HEK293T (cell line): ENCODE results near the gene GPR146.

ENCODE experiments used
- ARNT ChIP-seq: fragments of 450-650 bp; IDR thresholded peaks from 2 replicates; pipeline ENCODE4 v1.6.1; 2017; ENCODE audit warnings: mild to moderate bottlenecking
- BHLHE40 ChIP-seq: fragments of 450-650 bp; IDR thresholded peaks from 2 replicates; pipeline ENCODE4 v1.6.1; 2016; ENCODE audit warnings: mild to moderate bottlenecking, moderate library complexity, borderline replicate concordance
- FOXK2 ChIP-seq: fragments of 450-650 bp; IDR thresholded peaks from 2 replicates; pipeline ENCODE4 v1.6.1; 2016; ENCODE audit warnings: mild to moderate bottlenecking
- FOXM1 ChIP-seq: fragments of 450-650 bp; IDR thresholded peaks from 2 replicates; pipeline ENCODE4 v1.6.1; 2017; ENCODE audit warnings: mild to moderate bottlenecking, borderline replicate concordance
- TARDBP ChIP-seq: fragments of 450-650 bp; IDR thresholded peaks from 2 replicates; pipeline ENCODE4 v1.6.1; 2016

DNA sequence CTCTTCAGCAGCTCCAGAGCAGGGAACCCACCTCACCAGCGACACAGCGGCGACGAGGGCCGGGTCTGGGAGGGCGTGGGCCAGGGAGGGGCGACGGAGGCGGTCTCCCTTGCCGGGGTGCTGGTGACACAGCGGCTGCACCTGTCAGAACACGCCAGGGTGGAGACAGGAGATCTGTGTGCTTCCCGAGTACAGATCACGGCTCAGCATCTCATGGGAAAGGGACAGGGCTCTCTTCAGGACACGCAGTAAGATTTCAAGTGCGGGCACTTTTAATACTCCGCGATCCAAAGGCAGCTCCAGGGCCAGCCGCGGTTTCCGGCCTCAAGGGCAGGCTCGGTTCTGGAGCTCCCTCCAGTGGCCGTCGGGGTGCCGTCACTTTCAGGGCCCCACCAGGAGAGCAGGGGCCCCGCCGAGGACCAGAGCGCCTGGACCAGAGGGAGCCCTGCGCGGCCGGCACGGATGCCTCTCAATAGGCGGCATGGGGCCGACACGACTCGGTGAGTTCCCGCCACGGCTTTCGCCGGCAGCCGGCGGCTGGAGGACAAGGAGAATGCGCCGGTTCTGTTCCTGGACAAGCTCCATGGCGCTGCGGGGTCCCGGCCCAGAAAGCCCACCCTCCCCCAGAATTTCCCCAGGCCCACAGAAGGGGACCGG lies 21.4 kb downstream of the GPR146 start:
- TF ChIP-seq TARDBP = no peak
- no peak for TF ChIP-seq ARNT
- TF ChIP-seq FOXK2 = no peak
- TF ChIP-seq BHLHE40 = no peak
- no peak for TF ChIP-seq FOXM1
